Measurements from ENCODE around the gene TMEM200C.

Gene TMEM200C

GRCh38 chr18:5842653-5843052, 52.7 kb downstream of the TMEM200C start:
- H3K27ac Mint-ChIP-seq = no peak overlapping the region
- H3K4me3 Mint-ChIP-seq = no peak overlapping the region
- H3K36me3 Mint-ChIP-seq (ENCODE audit: low read depth) = no peaks in the 10 kb centered on the region
- peaks cover 7% of the 10 kb centered on the region for H3K4me1 Mint-ChIP-seq
- peaks cover 14% of the 10 kb centered on the region for H3K27me3 Mint-ChIP-seq (ENCODE audit: low read depth)
- H3K9me3 Mint-ChIP-seq = peaks cover 4% of the 10 kb centered on the region
- TF ChIP-seq CTCF (IDR thresholded peaks at IDR 0.05; ENCODE audit: unreplicated experiment in 3 of 3) = no peak

GRCh38 chr18:5841518-5841917, 53.8 kb downstream of the TMEM200C start:
- no peaks in the 10 kb centered on the region for H3K36me3 Mint-ChIP-seq (ENCODE audit: low read depth)
- no peak overlapping the region for H3K27ac Mint-ChIP-seq
- TF ChIP-seq CTCF (IDR thresholded peaks at IDR 0.05; ENCODE audit: unreplicated experiment in 3 of 3) = peak in 2 of 3 experiments; percentile 18 to 22
- H3K4me3 Mint-ChIP-seq = no peak overlapping the region
- H3K4me1 Mint-ChIP-seq = peaks cover 7% of the 10 kb centered on the region
- H3K27me3 Mint-ChIP-seq (ENCODE audit: low read depth) = peaks cover 12% of the 10 kb centered on the region
- H3K9me3 Mint-ChIP-seq = peaks cover 3% of the 10 kb centered on the region

GRCh38 chr18:5840547-5840946, 54.8 kb downstream of the TMEM200C start:
- no peak overlapping the region for H3K4me3 Mint-ChIP-seq
- no peaks in the 10 kb centered on the region for H3K36me3 Mint-ChIP-seq (ENCODE audit: low read depth)
- no peak for TF ChIP-seq CTCF (IDR thresholded peaks at IDR 0.05; ENCODE audit: unreplicated experiment in 3 of 3)
- peaks cover 7% of the 10 kb centered on the region for H3K4me1 Mint-ChIP-seq
- peaks cover 3% of the 10 kb centered on the region for H3K9me3 Mint-ChIP-seq
- peaks cover 12% of the 10 kb centered on the region for H3K27me3 Mint-ChIP-seq (ENCODE audit: low read depth)
- no peak overlapping the region for H3K27ac Mint-ChIP-seq

GRCh38 chr18:5840025-5840424, 55.3 kb downstream of the TMEM200C start:
- no peak for TF ChIP-seq CTCF (IDR thresholded peaks at IDR 0.05; ENCODE audit: unreplicated experiment in 3 of 3)
- H3K27ac Mint-ChIP-seq = no peak overlapping the region

GRCh38 chr18:5839102-5839501, 56.2 kb downstream of the TMEM200C start:
- TF ChIP-seq CTCF (IDR thresholded peaks at IDR 0.05; ENCODE audit: unreplicated experiment in 3 of 3) = no peak
- no peaks in the 10 kb centered on the region for H3K9me3 Mint-ChIP-seq
- H3K4me1 Mint-ChIP-seq = peaks cover 7% of the 10 kb centered on the region

More at GRCh38 chr18:5840025-5840424, 55.3 kb downstream of the TMEM200C start:
- no peak overlapping the region for H3K4me3 Mint-ChIP-seq
- peaks cover 12% of the 10 kb centered on the region for H3K27me3 Mint-ChIP-seq (ENCODE audit: low read depth)
- H3K4me1 Mint-ChIP-seq = peaks cover 7% of the 10 kb centered on the region
- H3K36me3 Mint-ChIP-seq (ENCODE audit: low read depth) = no peaks in the 10 kb centered on the region
- peaks cover 2% of the 10 kb centered on the region for H3K9me3 Mint-ChIP-seq

More at GRCh38 chr18:5839102-5839501, 56.2 kb downstream of the TMEM200C start:
- Mint-ChIP-seq H3K27ac (no peak overlapping the region), H3K4me3 (no peak overlapping the region), H3K27me3 (ENCODE audit: low read depth) (peaks cover 12% of the 10 kb centered on the region), H3K36me3 (ENCODE audit: low read depth) (no peaks in the 10 kb centered on the region)
